ENCODE data around the gene GTF2IRD1.

GTF2IRD1 gene

DNA sequence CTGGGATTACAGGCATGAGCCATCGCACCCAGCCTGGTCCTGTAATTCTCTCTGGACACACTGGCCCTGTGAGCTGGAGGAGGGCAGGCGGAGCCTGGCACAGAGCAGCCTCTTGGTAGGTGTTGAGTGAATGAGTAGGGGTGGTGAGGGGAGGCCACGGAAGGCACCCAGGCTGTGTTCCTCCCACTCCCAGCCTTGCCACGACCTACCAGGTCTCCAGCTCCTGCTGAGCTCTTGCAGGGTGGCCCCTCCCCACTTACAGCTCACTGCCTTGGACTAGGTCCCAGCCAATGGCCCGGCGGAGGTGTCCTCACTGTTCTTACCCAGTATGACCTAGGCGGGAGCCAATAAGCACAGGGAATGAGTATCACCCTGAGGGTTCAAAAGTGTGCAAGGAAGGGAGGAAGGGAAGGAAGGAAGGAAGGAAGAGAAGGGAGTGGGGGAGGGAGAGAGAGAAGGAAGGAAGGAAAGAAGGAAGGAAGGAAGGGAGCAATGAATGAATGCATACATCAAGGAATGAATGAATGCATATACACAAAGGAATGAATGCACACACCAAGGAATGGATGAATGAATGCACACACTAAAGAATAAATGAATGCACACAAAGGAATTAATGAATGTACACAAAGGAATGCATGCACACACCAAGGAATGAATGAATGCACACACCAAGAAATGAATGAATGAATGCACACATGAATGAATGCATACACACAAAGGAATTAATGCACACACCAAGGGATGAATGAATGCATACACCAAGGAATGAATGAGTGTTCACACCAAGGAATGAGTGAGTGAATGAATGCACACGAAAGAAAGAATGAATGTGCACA lies 45.5 kb downstream of the GTF2IRD1 start:
- Histone ChIP-seq H3K4me3 (ENCODE audit: low read length in 2 of 2) (no peak overlapping the region), H3K36me3 (replicated peaks in 1 of 2; ENCODE audit: control insufficient read depth in 2 of 2, insufficient read depth in 2 of 2, low read length in 2 of 2) (peaks cover 9 to 11% of the 10 kb centered on the region in 2 donors), H3K18ac (ENCODE audit: low read length) (peak overlapping the region; percentile 21), H3K4me2 (ENCODE audit: insufficient read depth, low read length, poor library complexity, severe bottlenecking) (no peak overlapping the region), H3K4ac (ENCODE audit: low read length) (no peak overlapping the region), H3K9ac (ENCODE audit: low read depth, low read length, poor library complexity) (peak overlapping the region; percentile 35), H3K23ac (ENCODE audit: low read depth, low read length, poor library complexity) (peak overlapping the region; percentile 31), H3K27ac (replicated peaks; ENCODE audit: low read length) (no peak overlapping the region), H3K9me3 (replicated peaks in 1 of 2; ENCODE audit: control insufficient read depth in 2 of 2, insufficient read depth in 1 of 2, low read depth in 1 of 2, low read length in 2 of 2) (peaks cover 0 to 11% of the 10 kb centered on the region in 2 donors), H2AFZ (ENCODE audit: low read length) (no peak overlapping the region), H3K14ac (ENCODE audit: low read length) (no peak overlapping the region), H3K27me3 (ENCODE audit: control insufficient read depth in 3 of 3, insufficient read depth in 3 of 3, low read depth in 1 of 3, low read length in 3 of 3) (no peaks in the 10 kb centered on the region), H2BK120ac (ENCODE audit: low read depth, low read length) (no peak overlapping the region), H4K8ac (ENCODE audit: low read depth, low read length) (no peak overlapping the region), H2BK12ac (ENCODE audit: low read length) (no peak overlapping the region), H3K79me1 (ENCODE audit: low read depth, low read length) (peaks cover 27% of the 10 kb centered on the region), H2BK15ac (ENCODE audit: low read length) (no peak overlapping the region), H3K4me1 (ENCODE audit: control insufficient read depth in 2 of 2, insufficient read depth in 1 of 2, low read depth in 1 of 2, low read length in 2 of 2) (peaks cover 0 to 6% of the 10 kb centered on the region in 2 donors), H4K91ac (ENCODE audit: low read depth, low read length, poor library complexity) (no peak overlapping the region), H2BK5ac (ENCODE audit: low read length) (no peak overlapping the region), H2AK5ac (ENCODE audit: low read depth, low read length) (no peak overlapping the region)
- WGBS, 2 donors (ENCODE audit: extremely low coverage in 2 of 2, insufficient read length in 2 of 2, insufficient replicate concordance in 1 of 2), result no CpG with 5 or more reads among the region's 8 CpGs
- DNase-seq (ENCODE audit: low spot score), result no peak

DNA sequence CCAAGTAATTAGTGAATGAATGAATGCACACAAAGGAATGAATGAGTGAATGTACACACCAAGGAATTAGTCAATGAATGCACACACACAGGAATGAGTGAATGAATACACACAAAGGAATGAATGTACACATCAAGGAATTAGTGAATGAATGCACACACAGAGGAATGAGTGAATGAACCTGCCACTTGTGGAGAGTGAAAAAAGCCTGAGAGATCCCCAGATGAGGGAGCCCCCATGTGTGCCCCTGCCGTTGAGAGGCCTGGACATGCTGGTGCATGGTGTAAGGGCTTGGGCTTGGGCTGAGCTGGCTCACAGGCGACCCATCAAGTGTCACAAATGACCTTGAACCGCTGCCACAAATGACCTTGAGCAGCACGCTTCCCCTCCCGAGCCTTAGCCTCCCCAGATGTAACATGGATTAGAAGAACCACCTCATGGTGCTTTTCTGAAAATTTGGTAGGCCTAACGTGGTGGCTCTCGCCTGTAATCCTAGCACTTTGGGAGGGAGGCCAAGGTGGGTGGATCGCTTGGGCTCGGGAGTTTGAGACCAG lies 46.2 kb downstream of the GTF2IRD1 start:
- H2BK12ac ChIP-seq (ENCODE audit: low read length), result no peak overlapping the region
- no peak overlapping the region for H4K91ac ChIP-seq (ENCODE audit: low read depth, low read length, poor library complexity)
- H4K8ac ChIP-seq (ENCODE audit: low read depth, low read length), result peak overlapping the region; percentile 54
- H3K4me2 ChIP-seq (ENCODE audit: insufficient read depth, low read length, poor library complexity, severe bottlenecking), result no peak overlapping the region
- H3K9me3 ChIP-seq (replicated peaks in 1 of 2; ENCODE audit: control insufficient read depth in 2 of 2, insufficient read depth in 1 of 2, low read depth in 1 of 2, low read length in 2 of 2), result peaks cover 0 to 11% of the 10 kb centered on the region in 2 donors
- H3K79me1 ChIP-seq (ENCODE audit: low read depth, low read length), result peaks cover 29% of the 10 kb centered on the region
- peaks cover 0 to 6% of the 10 kb centered on the region in 2 donors for H3K4me1 ChIP-seq (ENCODE audit: control insufficient read depth in 2 of 2, insufficient read depth in 1 of 2, low read depth in 1 of 2, low read length in 2 of 2)
- no peak overlapping the region for H3K14ac ChIP-seq (ENCODE audit: low read length)
- no peak overlapping the region for H3K4ac ChIP-seq (ENCODE audit: low read length)
- no peak overlapping the region for H2AFZ ChIP-seq (ENCODE audit: low read length)
- no peak overlapping the region for H2BK15ac ChIP-seq (ENCODE audit: low read length)
- no peak for DNase-seq (ENCODE audit: low spot score)
- WGBS, 2 donors (ENCODE audit: extremely low coverage in 2 of 2, insufficient read length in 2 of 2, insufficient replicate concordance in 1 of 2), result no CpG with 5 or more reads among the region's 9 CpGs
- H3K27me3 ChIP-seq (ENCODE audit: control insufficient read depth in 3 of 3, insufficient read depth in 3 of 3, low read depth in 1 of 3, low read length in 3 of 3), result no peaks in the 10 kb centered on the region
- H3K36me3 ChIP-seq (replicated peaks in 1 of 2; ENCODE audit: control insufficient read depth in 2 of 2, insufficient read depth in 2 of 2, low read length in 2 of 2), result peaks cover 11 to 13% of the 10 kb centered on the region in 2 donors
- no peak overlapping the region for H2AK5ac ChIP-seq (ENCODE audit: low read depth, low read length)
- no peak overlapping the region for H3K9ac ChIP-seq (ENCODE audit: low read depth, low read length, poor library complexity)
- H3K27ac ChIP-seq (replicated peaks; ENCODE audit: low read length), result no peak overlapping the region
- H3K18ac ChIP-seq (ENCODE audit: low read length), result no peak overlapping the region
- H3K23ac ChIP-seq (ENCODE audit: low read depth, low read length, poor library complexity), result no peak overlapping the region
- peak overlapping the region; percentile 19 for H2BK120ac ChIP-seq (ENCODE audit: low read depth, low read length)
- H2BK5ac ChIP-seq (ENCODE audit: low read length), result no peak overlapping the region
- no peak overlapping the region for H3K4me3 ChIP-seq (ENCODE audit: low read length in 2 of 2)

DNA sequence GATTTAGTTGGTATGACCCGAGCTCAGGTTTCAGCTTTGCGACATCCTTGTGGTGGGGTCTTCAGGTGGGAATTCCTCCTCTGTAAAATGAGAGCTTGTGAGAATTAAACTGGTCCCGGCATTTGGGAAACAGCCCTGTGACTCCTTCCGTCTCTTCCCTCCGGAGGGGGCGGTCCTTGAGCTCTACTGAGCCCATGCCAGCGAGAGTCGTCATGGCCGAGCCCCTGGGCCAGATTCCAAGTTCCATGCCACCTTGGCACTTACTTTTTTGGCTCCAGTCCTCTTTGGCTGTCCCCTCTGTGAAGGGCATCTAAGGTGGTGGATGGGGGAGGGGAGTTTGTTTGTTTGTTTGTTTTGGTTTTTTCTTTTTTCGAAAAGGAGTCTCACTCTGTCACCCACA lies 47.6 kb downstream of the GTF2IRD1 start:
- H2AFZ ChIP-seq (ENCODE audit: low read length), result no peak overlapping the region
- H3K9ac ChIP-seq (ENCODE audit: low read depth, low read length, poor library complexity), result no peak overlapping the region
- H3K27ac ChIP-seq (replicated peaks; ENCODE audit: low read length), result no peak overlapping the region
- H3K79me1 ChIP-seq (ENCODE audit: low read depth, low read length), result peaks cover 28% of the 10 kb centered on the region
- no peak overlapping the region for H3K14ac ChIP-seq (ENCODE audit: low read length)
- DNase-seq (ENCODE audit: low spot score), result no peak
- H3K36me3 ChIP-seq (replicated peaks in 1 of 2; ENCODE audit: control insufficient read depth in 2 of 2, insufficient read depth in 2 of 2, low read length in 2 of 2), result peaks cover 9 to 13% of the 10 kb centered on the region in 2 donors
- no CpG with 5 or more reads among the region's 10 CpGs for WGBS, 2 donors (ENCODE audit: extremely low coverage in 2 of 2, insufficient read length in 2 of 2, insufficient replicate concordance in 1 of 2)
- no peak overlapping the region for H3K23ac ChIP-seq (ENCODE audit: low read depth, low read length, poor library complexity)
- no peaks in the 10 kb centered on the region for H3K4me1 ChIP-seq (ENCODE audit: control insufficient read depth in 2 of 2, insufficient read depth in 1 of 2, low read depth in 1 of 2, low read length in 2 of 2)
- H2BK12ac ChIP-seq (ENCODE audit: low read length), result no peak overlapping the region
- no peak overlapping the region for H4K8ac ChIP-seq (ENCODE audit: low read depth, low read length)
- no peak overlapping the region for H4K91ac ChIP-seq (ENCODE audit: low read depth, low read length, poor library complexity)
- no peak overlapping the region for H2BK120ac ChIP-seq (ENCODE audit: low read depth, low read length)
- no peak overlapping the region for H3K4me3 ChIP-seq (ENCODE audit: low read length in 2 of 2)
- no peak overlapping the region for H2BK5ac ChIP-seq (ENCODE audit: low read length)
- no peak overlapping the region for H3K4me2 ChIP-seq (ENCODE audit: insufficient read depth, low read length, poor library complexity, severe bottlenecking)
- H3K9me3 ChIP-seq (replicated peaks in 1 of 2; ENCODE audit: control insufficient read depth in 2 of 2, insufficient read depth in 1 of 2, low read depth in 1 of 2, low read length in 2 of 2), result peaks cover 0 to 7% of the 10 kb centered on the region in 2 donors
- no peak overlapping the region for H2BK15ac ChIP-seq (ENCODE audit: low read length)
- no peak overlapping the region for H3K4ac ChIP-seq (ENCODE audit: low read length)
- H2AK5ac ChIP-seq (ENCODE audit: low read depth, low read length), result no peak overlapping the region
- H3K18ac ChIP-seq (ENCODE audit: low read length), result no peak overlapping the region
- no peaks in the 10 kb centered on the region for H3K27me3 ChIP-seq (ENCODE audit: control insufficient read depth in 3 of 3, insufficient read depth in 3 of 3, low read depth in 1 of 3, low read length in 3 of 3)

DNA sequence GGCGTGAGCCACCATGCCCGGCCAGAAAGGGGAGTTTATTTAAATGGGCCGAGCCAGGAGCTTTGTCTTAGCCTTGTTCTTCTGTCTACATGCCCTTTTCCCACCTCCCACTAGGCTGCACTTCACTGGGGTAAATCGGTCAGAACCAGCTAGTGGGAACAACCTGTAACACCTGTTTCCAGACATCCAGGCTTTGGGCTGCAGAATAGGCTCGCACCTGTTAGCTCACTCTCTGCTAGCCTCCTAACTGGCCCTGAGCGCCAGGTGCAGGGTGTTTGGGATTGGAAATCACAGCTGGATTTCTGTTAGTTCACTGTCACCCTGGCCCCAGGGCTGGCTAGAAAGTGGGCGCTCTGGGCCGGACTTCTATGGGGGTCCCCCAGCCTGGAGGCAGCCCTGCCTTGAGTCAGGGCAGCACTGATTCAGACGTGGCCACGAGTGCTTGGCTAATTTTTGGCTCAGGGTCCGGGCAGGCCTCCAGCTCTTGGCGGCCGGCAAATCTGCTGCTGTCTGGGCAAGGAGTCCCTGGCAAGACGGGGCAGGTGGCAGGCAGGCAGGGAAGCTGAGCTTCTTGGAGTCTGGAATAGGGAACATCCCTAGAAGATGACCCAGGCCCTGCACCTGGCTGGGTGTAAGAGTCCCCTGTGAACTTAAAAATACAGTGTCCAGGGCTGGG lies 48.6 kb downstream of the GTF2IRD1 start:
- Histone ChIP-seq H4K8ac (ENCODE audit: low read depth, low read length) (no peak overlapping the region), H3K4me2 (ENCODE audit: insufficient read depth, low read length, poor library complexity, severe bottlenecking) (no peak overlapping the region), H3K27ac (replicated peaks; ENCODE audit: low read length) (no peak overlapping the region), H4K91ac (ENCODE audit: low read depth, low read length, poor library complexity) (no peak overlapping the region), H3K4me1 (ENCODE audit: control insufficient read depth in 2 of 2, insufficient read depth in 1 of 2, low read depth in 1 of 2, low read length in 2 of 2) (no peaks in the 10 kb centered on the region), H3K9ac (ENCODE audit: low read depth, low read length, poor library complexity) (no peak overlapping the region), H3K27me3 (ENCODE audit: control insufficient read depth in 3 of 3, insufficient read depth in 3 of 3, low read depth in 1 of 3, low read length in 3 of 3) (no peaks in the 10 kb centered on the region), H2AK5ac (ENCODE audit: low read depth, low read length) (no peak overlapping the region), H3K36me3 (replicated peaks in 1 of 2; ENCODE audit: control insufficient read depth in 2 of 2, insufficient read depth in 2 of 2, low read length in 2 of 2) (peaks cover 9 to 13% of the 10 kb centered on the region in 2 donors), H3K4ac (ENCODE audit: low read length) (no peak overlapping the region), H2BK12ac (ENCODE audit: low read length) (peak overlapping the region; percentile 22), H2BK15ac (ENCODE audit: low read length) (no peak overlapping the region), H3K18ac (ENCODE audit: low read length) (no peak overlapping the region), H2AFZ (ENCODE audit: low read length) (no peak overlapping the region), H2BK120ac (ENCODE audit: low read depth, low read length) (no peak overlapping the region), H3K79me1 (ENCODE audit: low read depth, low read length) (peaks cover 28% of the 10 kb centered on the region), H3K4me3 (ENCODE audit: low read length in 2 of 2) (no peak overlapping the region), H3K14ac (ENCODE audit: low read length) (no peak overlapping the region), H2BK5ac (ENCODE audit: low read length) (no peak overlapping the region), H3K23ac (ENCODE audit: low read depth, low read length, poor library complexity) (no peak overlapping the region), H3K9me3 (replicated peaks in 1 of 2; ENCODE audit: control insufficient read depth in 2 of 2, insufficient read depth in 1 of 2, low read depth in 1 of 2, low read length in 2 of 2) (peaks cover 0 to 4% of the 10 kb centered on the region in 2 donors)
- DNase-seq (ENCODE audit: low spot score), result no peak
- WGBS, 2 donors (ENCODE audit: extremely low coverage in 2 of 2, insufficient read length in 2 of 2, insufficient replicate concordance in 1 of 2), result no CpG with 5 or more reads among the region's 14 CpGs

Measured in neuronal stem cell (in vitro differentiated cells).